HCT116 (cell line): ENCODE results near the gene RNF166. TPM values are rescaled to one million over a fixed set of nuclear protein-coding genes. Genes with fewer than 3 reads are reported as not detected.

Experiments used
- ATAC-seq: fragments of 200-7000 bp; cut with Tn5 transposase; 2 replicates; pipeline ENCODE4 v1.9.1; 2020; ENCODE audit warnings: mild to moderate bottlenecking, moderate library complexity
- BruUV-seq: library from RNA; stranded (reverse); fragments of 400-500 nt; replicated peaks from 2 replicates; lab custom pipeline; 2021; lab: Mats Ljungman, UMichigan
- CTCF ChIA-PET: fragments of 300-600 bp; sonication (Branson Sonifier 250); formaldehyde crosslinking; loops from one replicate; lab custom pipeline; 2021; ENCODE audit warnings: antibody characterized with exemption; lab: Charles Lee
- POLR2A ChIA-PET: fragments of 300-600, 350-600 bp; sonication (Branson Sonifier 250); formaldehyde crosslinking; loops from one replicate; lab custom pipeline; 2021; ENCODE audit warnings: antibody characterized with exemption; lab: Charles Lee
- RAD21 ChIA-PET, 2 experiments: fragments of 300-600 bp; sonication (Branson Sonifier 250); formaldehyde crosslinking; loops; one replicate each; lab custom pipeline; 2023; ENCODE audit warnings: low total read pairs in 2 of 2; ENCODE audit not compliant: uncharacterized antibody in 2 of 2, unreplicated experiment in 2 of 2, low non-redundant PET in 1 of 2; lab: Charles Lee
- DNase-seq: peaks from one replicate; pipeline ENCODE4 v3.0.0-alpha.2; 2010; ENCODE audit warnings: low read depth, low spot score
- H2AFZ ChIP-seq: fragments of 200-600 bp; shearing (Covaris generic), sonication (generic); 2 replicates; pipeline ENCODE4 v1.6.1; 2017; ENCODE audit warnings: low read depth, mixed run types, mixed read lengths, antibody characterized with exemption, low read length; ENCODE audit not compliant: poor library complexity, severe bottlenecking
- H3K27ac ChIP-seq: 2 replicates; pipeline ENCODE4 v1.5.1; 2012; ENCODE audit warnings: low read depth, low read length
- H3K27me3 ChIP-seq: fragments of 200-600 bp; sonication (generic); 2 replicates; pipeline ENCODE4 v1.6.1; 2016; ENCODE audit warnings: mixed run types, low read length, mixed read lengths; ENCODE audit not compliant: insufficient read depth
- H3K36me3 ChIP-seq, 2 experiments: fragments of 200-500 bp in 1 of 2; fragments of 200-600 bp in 1 of 2; sonication (Bioruptor generic) in 1 of 2; sonication (generic) in 1 of 2; 2 replicates each; pipeline versions ENCODE4 v1.5.1 to v1.6.1; 2014 to 2016; ENCODE audit warnings: low read length in 2 of 2, inconsistent platforms in 1 of 2, mixed read lengths in 1 of 2, mixed run types in 1 of 2; ENCODE audit not compliant: insufficient read depth in 2 of 2, control insufficient read depth in 1 of 2
- H3K4me1 ChIP-seq, 2 experiments: fragments of 200-600 bp in 1 of 2; sonication (generic) in 1 of 2; 2 replicates each; pipeline versions ENCODE4 v1.5.1 to v1.6.1; 2012 to 2017; ENCODE audit warnings: low read length in 2 of 2, inconsistent platforms in 1 of 2, mild to moderate bottlenecking in 1 of 2, mixed read lengths in 1 of 2, mixed run types in 1 of 2, moderate library complexity in 1 of 2; ENCODE audit not compliant: insufficient read depth in 2 of 2, control insufficient read depth in 1 of 2
- H3K4me2 ChIP-seq: fragments of 200-600 bp; sonication (generic); 2 replicates; pipeline ENCODE4 v1.6.1; 2017; ENCODE audit warnings: mixed run types, low read length, mixed read lengths
- H3K4me3 ChIP-seq, 2 experiments: fragments of 200-600 bp in 1 of 2; sonication (generic) in 1 of 2; replicated peaks in 1 of 2; 2 replicates each; pipeline ENCODE4 v1.5.1; 2011 to 2016; ENCODE audit warnings: low read length in 2 of 2, control low read depth in 1 of 2, low read depth in 1 of 2, mild to moderate bottlenecking in 1 of 2, mixed read lengths in 1 of 2, mixed run types in 1 of 2
- H3K79me2 ChIP-seq: fragments of 200-600 bp; sonication (generic); 2 replicates; pipeline ENCODE4 v1.6.1; 2017; ENCODE audit warnings: mild to moderate bottlenecking, mixed run types, low read length, moderate library complexity, mixed read lengths; ENCODE audit not compliant: insufficient read depth
- H3K9ac ChIP-seq: fragments of 200-600 bp; sonication (generic); 2 replicates; pipeline ENCODE4 v1.6.1; 2016; ENCODE audit warnings: low read length, mixed read lengths
- H3K9me2 ChIP-seq: fragments of 200-600 bp; sonication (generic), shearing (Covaris generic); 2 replicates; pipeline ENCODE4 v1.6.1; 2017; ENCODE audit warnings: mixed run types, mild to moderate bottlenecking, moderate library complexity; ENCODE audit not compliant: insufficient read depth
- H3K9me3 ChIP-seq, 2 experiments: fragments of 200-500 bp in 1 of 2; fragments of 200-600 bp in 1 of 2; sonication (Bioruptor generic) in 1 of 2; sonication (generic) in 1 of 2; 2 replicates each; pipeline ENCODE4 v1.6.1; 2014 to 2017; ENCODE audit warnings: low read length in 2 of 2, mixed read lengths in 2 of 2, inconsistent platforms in 1 of 2, low read depth in 1 of 2, mild to moderate bottlenecking in 1 of 2, mixed run types in 1 of 2, moderate library complexity in 1 of 2; ENCODE audit not compliant: control insufficient read depth in 1 of 2, insufficient read depth in 1 of 2
- H4K20me1 ChIP-seq: fragments of 200-600 bp; sonication (generic), shearing (Covaris generic); 2 replicates; pipeline ENCODE4 v1.6.1; 2017; ENCODE audit warnings: mixed run types, mild to moderate bottlenecking, moderate library complexity; ENCODE audit not compliant: insufficient read depth
- EGR1 ChIP-seq: IDR thresholded peaks from 2 replicates; pipeline ENCODE4 v1.6.1; 2012; ENCODE audit warnings: low read depth
- POLR2AphosphoS5 ChIP-seq: IDR thresholded peaks from 2 replicates; pipeline ENCODE4 v1.6.1; 2011; ENCODE audit warnings: mild to moderate bottlenecking, low read depth, low read length, moderate library complexity
- intact Hi-C: fragments of 100-400 bp; cut with micrococcal nuclease; formaldehyde crosslinking; loops from 2 replicates; pipeline ENCODE4 v1.10.0; 2022
- microRNA-seq: library from miRNA; unstranded; fragments of <30 nt; microRNA quantifications from one replicate; pipeline ENCODE4, GENCODE V29; 2016; ENCODE audit warnings: borderline number of aligned reads
- total RNA-seq: library from RNA; stranded (reverse); gene quantifications from one replicate; pipeline ENCODE4 v1.2.1, GENCODE V29; 2021; ENCODE audit not compliant: unreplicated experiment

The RNF166 gene
- total RNA-seq, 1 experiment from 2014 or later, result 39.4 TPM

DNA sequence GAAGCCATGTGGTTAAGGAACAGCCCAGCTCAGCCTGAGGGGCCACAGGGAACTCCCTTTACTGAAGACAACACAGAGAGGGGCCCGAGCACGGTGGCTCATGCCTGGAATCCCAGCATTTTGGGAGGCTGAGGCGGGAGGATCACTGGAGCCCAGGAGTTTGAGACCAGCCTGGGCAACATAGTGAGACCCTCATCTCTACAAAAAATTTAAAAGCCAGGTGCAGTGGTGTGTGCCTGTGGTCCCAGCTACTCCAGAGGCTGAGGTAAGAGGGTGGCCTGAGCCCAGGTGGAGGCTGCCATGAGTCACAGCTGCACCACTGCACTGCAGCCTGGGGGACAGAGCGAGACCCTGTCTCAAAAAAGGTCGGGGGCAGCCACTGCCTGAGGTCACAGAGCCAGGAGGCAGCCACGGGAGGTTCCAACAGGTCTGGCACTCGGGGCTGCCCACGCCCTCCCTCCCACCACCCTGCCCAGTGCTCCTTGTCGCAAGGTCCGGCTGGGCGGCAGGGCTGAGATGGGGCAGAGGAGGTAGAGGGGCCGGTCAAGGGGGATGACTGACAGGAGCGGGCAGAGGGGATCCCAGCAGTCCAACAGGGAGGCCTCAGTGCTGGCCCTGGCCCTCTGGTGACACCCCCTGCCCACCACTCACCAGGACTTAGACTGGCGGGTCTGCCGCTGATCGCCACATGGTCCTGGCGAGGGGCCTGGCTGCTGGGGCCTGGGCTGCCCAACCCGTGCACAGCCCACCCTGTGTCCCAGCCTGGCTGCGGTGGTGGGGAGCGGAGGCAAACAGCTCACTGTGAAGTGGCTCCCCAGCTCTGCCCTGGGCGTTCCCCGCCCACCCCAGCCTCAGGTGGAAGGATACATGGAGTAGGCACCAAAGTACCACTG, 58.8 kb downstream of the RNF166 start:
- ATAC-seq, result no peak
- no peak overlapping the region for H3K4me2 ChIP-seq
- BruUV-seq, result no TSS peak
- no peak overlapping the region for H3K4me3 ChIP-seq
- DNase-seq, result no peak
- no peak overlapping the region for H3K27ac ChIP-seq
- ChIA-PET CTCF (no interaction called here), RAD21 (no interaction called here), POLR2A (no interaction called here)
- peaks cover 36% of the 10 kb centered on the region for H3K79me2 ChIP-seq
- H2AFZ ChIP-seq, result no peak overlapping the region
- H4K20me1 ChIP-seq, result no peaks in the 10 kb centered on the region
- intact Hi-C loops, result no loop called here
- H3K36me3 ChIP-seq, result peaks cover 6 to 10% of the 10 kb centered on the region in 2 experiments; a peak in 2 of 4 replicates
- H3K9me3 ChIP-seq, result no peaks in the 10 kb centered on the region
- H3K9ac ChIP-seq, result no peak overlapping the region
- TF ChIP-seq POLR2AphosphoS5 (no peak), EGR1 (no peak)
- no peaks in the 10 kb centered on the region for H3K27me3 ChIP-seq
- H3K4me1 ChIP-seq, result peaks cover 16 to 25% of the 10 kb centered on the region in 2 experiments
- no peaks in the 10 kb centered on the region for H3K9me2 ChIP-seq

Small RNAs within 50 kb of the gene (microRNA-seq; reads per million reads assigned to microRNA genes)
- 1.2 reads per million for gene MIR4722

Other genes with a start within 250 kb of the RNF166 start
- gene ZC3H18, start 136.0 kb downstream of the RNF166 start, total RNA-seq, result 57.8 TPM
- gene IL17C, start 67.8 kb downstream of the RNF166 start, total RNA-seq, result not detected
- 321 TPM for gene CYBA, start 55.4 kb downstream of the RNF166 start, total RNA-seq
- 119 TPM for gene MVD, start 43.3 kb downstream of the RNF166 start, total RNA-seq
- 2.2 TPM for gene SNAI3, start 19.9 kb downstream of the RNF166 start, total RNA-seq
- gene CTU2, start 95 bp upstream of the RNF166 start, total RNA-seq, result 71.3 TPM
- gene PIEZO1, start 78.8 kb upstream of the RNF166 start, total RNA-seq, result 224 TPM
- 160 TPM for gene CDT1, start 97.4 kb upstream of the RNF166 start, total RNA-seq
- gene APRT, start 105.5 kb upstream of the RNF166 start, total RNA-seq, result 311 TPM
- 44.6 TPM for gene GALNS, start 150.5 kb upstream of the RNF166 start, total RNA-seq
- gene TRAPPC2L, start 150.7 kb upstream of the RNF166 start, total RNA-seq, result 94.1 TPM
- gene PABPN1L, start 160.3 kb upstream of the RNF166 start, total RNA-seq, result 0.57 TPM